ENCODE data around the gene PM20D1.

The PM20D1 gene

GRCh38 chr1:205804605-205805004 is 45.3 kb downstream of the PM20D1 start:
- Histone ChIP-seq H3K27me3 (ENCODE audit: control insufficient read depth, insufficient read depth, low read length) (no peaks in the 10 kb centered on the region), H3K9me3 (ENCODE audit: control insufficient read depth, insufficient read depth, low read length) (no peaks in the 10 kb centered on the region), H3K4me1 (ENCODE audit: control insufficient read depth, insufficient read depth, low read length) (no peaks in the 10 kb centered on the region; the same call in 1 of the 2 replicates), H3K36me3 (ENCODE audit: control insufficient read depth, insufficient read depth, low read length) (0 out of 2 replicates have a peak, but pooled peaks cover 3% of the 10 kb centered on the region), H3K27ac (ENCODE audit: low read length) (no peak overlapping the region), H3K4me3 (ENCODE audit: low read length) (no peak overlapping the region)
- no peak for DNase-seq (ENCODE audit: low read depth, low spot score)
- WGBS (ENCODE audit: insufficient coverage, insufficient read length), result no CpG with 5 or more reads among the region's 2 CpGs

GRCh38 chr1:205803986-205804385 is 45.9 kb downstream of the PM20D1 start:
- H3K9me3 ChIP-seq (ENCODE audit: control insufficient read depth, insufficient read depth, low read length), result no peaks in the 10 kb centered on the region
- WGBS (ENCODE audit: insufficient coverage, insufficient read length), result no CpG with 5 or more reads among the region's 4 CpGs
- H3K4me1 ChIP-seq (ENCODE audit: control insufficient read depth, insufficient read depth, low read length), result no peaks in the 10 kb centered on the region; the same call in 1 of the 2 replicates
- no peaks in the 10 kb centered on the region for H3K27me3 ChIP-seq (ENCODE audit: control insufficient read depth, insufficient read depth, low read length)
- no peak overlapping the region for H3K27ac ChIP-seq (ENCODE audit: low read length)
- no peak for DNase-seq (ENCODE audit: low read depth, low spot score)
- no peak overlapping the region for H3K4me3 ChIP-seq (ENCODE audit: low read length)
- peaks cover 6% of the 10 kb centered on the region; the same call in 1 of the 2 replicates for H3K36me3 ChIP-seq (ENCODE audit: control insufficient read depth, insufficient read depth, low read length)

- Histone ChIP-seq H3K27ac (ENCODE audit: low read length) (no peak overlapping the region), H3K9me3 (ENCODE audit: control insufficient read depth, insufficient read depth, low read length) (no peaks in the 10 kb centered on the region), H3K4me3 (ENCODE audit: low read length) (no peak overlapping the region), H3K36me3 (ENCODE audit: control insufficient read depth, insufficient read depth, low read length) (peaks cover 14% of the 10 kb centered on the region), H3K27me3 (ENCODE audit: control insufficient read depth, insufficient read depth, low read length) (no peaks in the 10 kb centered on the region), H3K4me1 (ENCODE audit: control insufficient read depth, insufficient read depth, low read length) (no peaks in the 10 kb centered on the region)
- no peak for DNase-seq (ENCODE audit: low read depth, low spot score)
- WGBS (ENCODE audit: insufficient coverage, insufficient read length), result no CpG with 5 or more reads among the region's 8 CpGs
Measured at GRCh38 chr1:205802060-205802459, 47.9 kb downstream of the PM20D1 start.

GRCh38 chr1:205800981-205801703 is 48.8 kb downstream of the PM20D1 start:
- H3K4me1 ChIP-seq (ENCODE audit: control insufficient read depth, insufficient read depth, low read length), result no peaks in the 10 kb centered on the region
- peaks cover 14% of the 10 kb centered on the region for H3K36me3 ChIP-seq (ENCODE audit: control insufficient read depth, insufficient read depth, low read length)
- no peak for DNase-seq (ENCODE audit: low read depth, low spot score)
- H3K27ac ChIP-seq (ENCODE audit: low read length), result no peak overlapping the region
- H3K27me3 ChIP-seq (ENCODE audit: control insufficient read depth, insufficient read depth, low read length), result no peaks in the 10 kb centered on the region
- no peaks in the 10 kb centered on the region for H3K9me3 ChIP-seq (ENCODE audit: control insufficient read depth, insufficient read depth, low read length)
- no peak overlapping the region for H3K4me3 ChIP-seq (ENCODE audit: low read length)
- WGBS (ENCODE audit: insufficient coverage, insufficient read length), result no CpG with 5 or more reads among the region's 7 CpGs

- no CpG with 5 or more reads among the region's 7 CpGs for WGBS (ENCODE audit: insufficient coverage, insufficient read length)
- no peak for DNase-seq (ENCODE audit: low read depth, low spot score)
- Histone ChIP-seq H3K4me1 (ENCODE audit: control insufficient read depth, insufficient read depth, low read length) (no peaks in the 10 kb centered on the region), H3K36me3 (ENCODE audit: control insufficient read depth, insufficient read depth, low read length) (peaks cover 20% of the 10 kb centered on the region), H3K27ac (ENCODE audit: low read length) (no peak overlapping the region), H3K9me3 (ENCODE audit: control insufficient read depth, insufficient read depth, low read length) (no peaks in the 10 kb centered on the region), H3K4me3 (ENCODE audit: low read length) (no peak overlapping the region), H3K27me3 (ENCODE audit: control insufficient read depth, insufficient read depth, low read length) (no peaks in the 10 kb centered on the region)
Measured at GRCh38 chr1:205800427-205800826, 49.5 kb downstream of the PM20D1 start.

GRCh38 chr1:205798577-205798976 is 51.4 kb downstream of the PM20D1 start:
- DNase-seq (ENCODE audit: low read depth, low spot score), result no peak
- Histone ChIP-seq H3K9me3 (ENCODE audit: control insufficient read depth, insufficient read depth, low read length) (no peaks in the 10 kb centered on the region), H3K27ac (ENCODE audit: low read length) (no peak overlapping the region), H3K36me3 (ENCODE audit: control insufficient read depth, insufficient read depth, low read length) (peaks cover 27% of the 10 kb centered on the region), H3K4me3 (ENCODE audit: low read length) (no peak overlapping the region), H3K4me1 (ENCODE audit: control insufficient read depth, insufficient read depth, low read length) (no peaks in the 10 kb centered on the region), H3K27me3 (ENCODE audit: control insufficient read depth, insufficient read depth, low read length) (no peaks in the 10 kb centered on the region)
- no CpG with 5 or more reads among the region's 5 CpGs for WGBS (ENCODE audit: insufficient coverage, insufficient read length)

- no CpG with 5 or more reads among the region's 2 CpGs for WGBS (ENCODE audit: insufficient coverage, insufficient read length)
- Histone ChIP-seq H3K4me3 (ENCODE audit: low read length) (no peak overlapping the region), H3K9me3 (ENCODE audit: control insufficient read depth, insufficient read depth, low read length) (no peaks in the 10 kb centered on the region), H3K27ac (ENCODE audit: low read length) (no peak overlapping the region), H3K27me3 (ENCODE audit: control insufficient read depth, insufficient read depth, low read length) (no peaks in the 10 kb centered on the region), H3K36me3 (ENCODE audit: control insufficient read depth, insufficient read depth, low read length) (peaks cover 30% of the 10 kb centered on the region), H3K4me1 (ENCODE audit: control insufficient read depth, insufficient read depth, low read length) (no peaks in the 10 kb centered on the region)
- DNase-seq (ENCODE audit: low read depth, low spot score), result no peak
Measured at GRCh38 chr1:205797168-205797567, 52.8 kb downstream of the PM20D1 start.

GRCh38 chr1:205794011-205794730 is 55.8 kb downstream of the PM20D1 start:
- H3K4me1 ChIP-seq (ENCODE audit: control insufficient read depth, insufficient read depth, low read length), result no peaks in the 10 kb centered on the region
- H3K9me3 ChIP-seq (ENCODE audit: control insufficient read depth, insufficient read depth, low read length), result no peaks in the 10 kb centered on the region
- H3K27me3 ChIP-seq (ENCODE audit: control insufficient read depth, insufficient read depth, low read length), result no peaks in the 10 kb centered on the region
- DNase-seq (ENCODE audit: low read depth, low spot score), result no peak
- H3K36me3 ChIP-seq (ENCODE audit: control insufficient read depth, insufficient read depth, low read length), result peaks cover 30% of the 10 kb centered on the region
- no CpG with 5 or more reads among the region's 5 CpGs for WGBS (ENCODE audit: insufficient coverage, insufficient read length)
- H3K27ac ChIP-seq (ENCODE audit: low read length), result no peak overlapping the region
- no peak overlapping the region for H3K4me3 ChIP-seq (ENCODE audit: low read length)

GRCh38 chr1:205792961-205793673 is 56.8 kb downstream of the PM20D1 start:
- H3K9me3 ChIP-seq (ENCODE audit: control insufficient read depth, insufficient read depth, low read length), result no peaks in the 10 kb centered on the region
- no peaks in the 10 kb centered on the region for H3K4me1 ChIP-seq (ENCODE audit: control insufficient read depth, insufficient read depth, low read length)
- no peak for DNase-seq (ENCODE audit: low read depth, low spot score)
- no peak overlapping the region for H3K27ac ChIP-seq (ENCODE audit: low read length)
- no peaks in the 10 kb centered on the region for H3K27me3 ChIP-seq (ENCODE audit: control insufficient read depth, insufficient read depth, low read length)
- no CpG with 5 or more reads among the region's 6 CpGs for WGBS (ENCODE audit: insufficient coverage, insufficient read length)
- no peak overlapping the region for H3K4me3 ChIP-seq (ENCODE audit: low read length)
- H3K36me3 ChIP-seq (ENCODE audit: control insufficient read depth, insufficient read depth, low read length), result peaks cover 23% of the 10 kb centered on the region

- Histone ChIP-seq H3K9me3 (ENCODE audit: control insufficient read depth, insufficient read depth, low read length) (no peaks in the 10 kb centered on the region), H3K27ac (ENCODE audit: low read length) (no peak overlapping the region), H3K36me3 (ENCODE audit: control insufficient read depth, insufficient read depth, low read length) (peaks cover 20% of the 10 kb centered on the region), H3K27me3 (ENCODE audit: control insufficient read depth, insufficient read depth, low read length) (no peaks in the 10 kb centered on the region), H3K4me1 (ENCODE audit: control insufficient read depth, insufficient read depth, low read length) (no peaks in the 10 kb centered on the region), H3K4me3 (ENCODE audit: low read length) (no peak overlapping the region)
- no peak for DNase-seq (ENCODE audit: low read depth, low spot score)
- no CpG with 5 or more reads among the region's 8 CpGs for WGBS (ENCODE audit: insufficient coverage, insufficient read length)
Measured at GRCh38 chr1:205792481-205792881, 57.5 kb downstream of the PM20D1 start.

Measured in iPS DF 6.9 (cell line).